Left lobe of liver (tissue), 2 donors: ENCODE data around the gene OR5AP2. TPM values are rescaled to one million over a fixed set of nuclear protein-coding genes. Genes with fewer than 3 reads are reported as not detected.
"Not testable (repeated sequence)": the region's sequence is repeated elsewhere in the genome, so short reads cannot be mapped to it uniquely, and the experiment has no call there.

ENCODE experiments used
- ATAC-seq: fragments of 200-7000 bp; cut with Tn5 transposase; one replicate; pipeline ENCODE4 v1.9.1; 2020; ENCODE audit warnings: mild to moderate bottlenecking, moderate library complexity
- DNase-seq: peaks from one replicate; pipeline ENCODE4 v3.0.0-alpha.2; 2020; ENCODE audit warnings: low spot score
- total RNA-seq: library from RNA; stranded (reverse); gene quantifications from one replicate; pipeline ENCODE4 v1.2.1, GENCODE V29; 2021
- donor health status: DM: no; HTN: no; CAD: no; lungs with moderate emphysema.
- donor health status: DM: no; HTN: yes; CAD: no.

The OR5AP2 gene
- not detected for total RNA-seq

DNA sequence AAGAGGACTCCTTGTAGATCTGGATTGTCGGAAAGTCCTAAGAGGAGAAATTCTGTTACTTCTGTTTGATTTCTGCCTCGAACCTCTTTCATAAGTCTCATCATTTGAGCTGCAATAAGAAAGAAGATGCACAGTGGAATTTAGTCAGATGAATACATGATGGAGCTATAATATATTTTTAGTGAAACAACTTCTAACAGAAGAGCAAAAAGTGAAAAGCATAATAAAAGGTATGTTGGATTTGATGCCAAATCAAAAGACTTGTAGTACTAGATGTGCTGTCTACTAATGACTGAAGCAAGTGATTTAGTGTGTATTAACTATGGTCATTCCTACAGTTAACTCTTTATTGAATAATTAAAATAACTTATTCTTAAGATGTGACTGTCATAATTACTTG lies at the start of gene OR5AP2:
Gene OR5AP2 (minus strand): TSS at position 101 of the 400 bp plus-strand sequence. CDS start 0 bp downstream, at position 101.
- no peak for ATAC-seq
- DNase-seq: no peak

DNA sequence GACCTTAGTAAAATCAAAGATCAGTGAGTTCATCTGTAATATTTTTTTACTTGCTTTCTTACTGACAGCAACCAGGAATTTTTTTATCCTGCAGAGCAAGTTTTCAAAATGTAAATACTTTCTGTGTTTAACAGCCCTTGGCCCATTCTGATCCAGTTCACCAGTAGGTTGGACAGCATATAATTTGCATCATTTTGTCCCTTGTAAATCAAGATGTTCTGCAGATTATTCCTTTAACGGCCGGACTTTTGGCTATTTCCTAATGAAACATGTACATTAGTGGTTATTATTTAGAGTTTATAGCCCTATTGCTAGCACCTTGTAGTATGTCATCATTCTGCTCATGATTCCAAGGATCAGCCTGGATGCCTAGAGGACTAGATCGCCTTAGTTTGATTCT lies 48.9 kb upstream of the OR5AP2 start:
- not testable (repeated sequence) for DNase-seq

DNA sequence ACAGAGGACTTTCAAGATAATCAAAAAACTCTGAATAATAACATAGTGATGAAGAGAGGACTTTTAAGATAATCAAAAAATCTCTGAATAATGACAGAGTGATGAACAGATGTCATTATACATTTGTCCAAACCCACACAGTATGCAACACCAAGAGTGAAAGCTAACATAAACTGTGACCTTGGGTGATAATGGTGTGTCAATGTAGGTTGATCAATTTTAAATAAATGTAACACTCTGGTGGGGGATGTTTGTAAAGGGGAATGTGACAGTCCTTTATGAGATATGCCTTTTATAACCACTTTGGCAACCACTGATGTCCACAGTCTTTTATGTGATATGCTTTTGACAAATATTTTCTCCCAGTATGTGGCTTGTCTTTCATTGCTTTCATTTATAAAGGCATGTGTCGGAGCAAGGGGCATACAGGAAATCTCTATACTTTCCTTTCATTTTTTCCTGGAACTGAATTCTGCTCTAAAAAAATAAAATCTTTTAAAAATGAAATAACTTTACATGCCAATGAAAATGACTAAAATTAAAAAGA lies 46.4 kb upstream of the OR5AP2 start:
- DNase-seq: no peak
- no peak for ATAC-seq

More for the DNA sequence above, 48.9 kb upstream of the OR5AP2 start:
- not testable (repeated sequence) for ATAC-seq

DNA sequence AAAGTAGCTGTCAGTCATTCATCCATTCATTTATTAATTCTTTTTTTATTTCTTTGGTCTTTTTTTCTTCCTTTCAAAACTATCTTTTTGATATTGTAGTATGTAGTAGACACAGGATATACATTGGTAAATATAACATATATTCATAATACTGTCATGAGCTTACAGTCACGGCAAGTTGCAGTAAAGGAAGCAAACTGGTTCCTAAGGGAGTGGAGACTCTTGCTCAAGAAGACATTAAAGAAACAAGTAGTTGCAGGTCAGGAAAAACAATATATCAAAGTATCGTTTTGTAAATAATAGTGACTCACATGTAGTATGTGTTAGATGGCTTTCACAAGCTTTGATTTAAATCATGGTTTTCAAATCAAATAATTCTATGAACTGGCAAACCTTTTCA lies 28.7 kb upstream of the OR5AP2 start:
- no peak for DNase-seq
- no peak for ATAC-seq

DNA sequence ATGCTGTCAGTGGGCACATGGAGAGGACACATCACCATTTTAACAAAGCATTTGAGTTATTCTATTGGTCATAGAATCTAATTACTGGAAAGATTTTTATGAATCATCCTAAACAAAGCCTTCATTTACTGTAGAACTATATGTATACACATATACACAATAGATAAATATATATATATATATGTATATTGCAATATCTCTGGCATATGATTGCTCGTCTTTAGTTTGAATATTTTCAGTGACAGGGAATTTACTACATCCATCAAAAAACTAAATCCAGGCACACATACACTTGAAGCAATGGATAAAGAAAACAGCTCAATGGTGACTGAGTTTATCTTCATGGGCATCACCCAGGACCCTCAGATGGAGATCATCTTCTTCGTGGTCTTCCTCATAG lies 21.1 kb upstream of the OR5AP2 start, which contains the start of gene OR5AR1:
Gene OR5AR1 (plus strand): TSS at position 301 of the 400 bp plus-strand sequence. CDS start 0 bp downstream, at position 301.
- ATAC-seq: no peak
- no peak for DNase-seq

DNA sequence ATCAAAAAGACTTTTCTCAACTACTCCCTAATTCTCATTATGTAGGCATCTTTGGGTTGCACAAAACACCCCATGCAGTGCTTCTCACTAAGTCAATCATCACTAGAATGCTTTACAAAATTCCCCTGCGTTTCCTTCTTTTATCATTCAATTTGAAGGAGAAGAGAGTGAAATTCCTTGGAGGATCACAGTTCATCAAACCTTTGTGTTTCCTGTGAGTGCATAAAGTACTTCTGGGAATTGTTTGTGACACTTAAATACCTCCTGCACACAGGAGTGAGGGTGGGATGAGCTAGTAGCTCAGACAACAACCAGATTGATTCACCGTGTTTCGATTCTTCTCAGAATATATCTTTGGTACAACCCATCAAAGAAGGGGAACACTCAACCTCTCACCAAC lies 17.5 kb upstream of the OR5AP2 start:
- ATAC-seq: no peak
- no peak for DNase-seq

DNA sequence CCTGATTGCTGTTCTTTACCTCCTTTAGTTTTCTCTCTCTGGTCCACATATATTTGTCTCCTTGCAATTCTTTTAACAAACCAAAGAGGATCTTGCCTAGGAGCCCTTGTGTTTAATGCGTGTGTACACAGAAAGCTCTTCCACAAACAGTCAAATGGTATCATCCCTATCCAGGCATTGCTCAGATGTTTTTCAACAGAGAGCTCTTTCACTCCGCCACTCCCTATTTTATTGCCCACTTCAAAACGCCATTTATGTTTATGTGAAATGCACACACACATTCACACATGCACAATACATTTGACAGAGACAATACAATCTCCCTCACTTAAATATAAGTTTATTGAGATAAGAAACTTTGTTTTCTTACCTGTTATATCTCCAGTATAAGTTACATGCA lies 4.7 kb downstream of the OR5AP2 start:
- no peak for DNase-seq
- ATAC-seq: no peak

DNA sequence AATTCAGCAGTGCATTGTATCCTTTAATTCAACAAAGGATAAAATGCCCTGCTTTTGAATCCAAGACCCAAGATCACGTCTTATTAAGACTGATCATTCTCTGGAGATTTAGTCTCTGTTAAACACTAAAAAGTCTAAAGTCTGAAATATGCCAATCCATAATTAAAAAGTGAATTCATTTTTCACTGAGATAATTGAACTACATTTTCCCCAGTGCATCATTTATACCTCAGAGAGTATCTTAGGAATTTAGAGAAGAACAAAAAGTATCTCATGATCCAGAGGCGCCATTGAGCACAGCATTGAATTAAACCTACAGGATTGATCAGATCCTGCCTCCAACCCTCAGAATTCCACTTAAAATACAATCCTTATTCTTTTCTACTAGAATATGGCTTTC lies 5.4 kb downstream of the OR5AP2 start:
- DNase-seq (no peak), ATAC-seq (no peak)

DNA sequence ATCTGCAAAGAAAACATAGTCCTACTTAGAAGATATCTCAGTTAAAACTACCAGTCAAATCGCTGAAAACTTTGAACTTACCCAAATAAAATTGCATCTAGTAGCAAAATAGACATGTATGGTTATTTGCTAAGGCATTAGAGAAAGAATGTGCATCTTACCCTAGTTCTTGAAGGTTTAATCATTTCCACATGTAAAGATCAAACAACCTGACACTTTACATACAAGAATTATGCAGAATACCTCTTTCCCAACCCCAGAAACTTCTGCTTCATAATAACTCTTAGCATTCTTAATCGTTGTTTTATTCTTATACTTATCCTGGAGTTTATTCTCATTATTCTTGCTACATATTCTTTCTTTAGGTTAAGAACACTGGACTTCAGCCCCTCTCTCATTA lies 9.9 kb downstream of the OR5AP2 start:
- ATAC-seq (no peak), DNase-seq (no peak)

DNA sequence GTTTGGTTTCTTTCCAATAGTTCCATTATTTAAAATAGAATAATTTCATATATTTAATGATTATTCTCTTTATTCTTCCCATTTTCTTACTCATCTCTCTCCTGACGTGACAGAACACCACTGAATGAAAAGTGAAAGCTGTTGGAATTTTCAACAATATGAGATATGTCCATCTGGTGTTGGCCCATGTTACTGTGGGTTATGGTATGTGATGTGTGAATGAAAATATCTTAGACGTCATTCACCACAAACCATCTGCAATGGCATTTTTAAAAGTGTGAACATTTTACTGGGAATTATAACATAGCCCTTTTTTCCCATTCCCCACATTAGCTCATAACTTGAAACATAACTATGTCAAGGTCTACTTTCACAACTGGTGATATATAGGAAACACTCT lies 16.3 kb downstream of the OR5AP2 start:
- no peak for DNase-seq
- ATAC-seq: no peak

DNA sequence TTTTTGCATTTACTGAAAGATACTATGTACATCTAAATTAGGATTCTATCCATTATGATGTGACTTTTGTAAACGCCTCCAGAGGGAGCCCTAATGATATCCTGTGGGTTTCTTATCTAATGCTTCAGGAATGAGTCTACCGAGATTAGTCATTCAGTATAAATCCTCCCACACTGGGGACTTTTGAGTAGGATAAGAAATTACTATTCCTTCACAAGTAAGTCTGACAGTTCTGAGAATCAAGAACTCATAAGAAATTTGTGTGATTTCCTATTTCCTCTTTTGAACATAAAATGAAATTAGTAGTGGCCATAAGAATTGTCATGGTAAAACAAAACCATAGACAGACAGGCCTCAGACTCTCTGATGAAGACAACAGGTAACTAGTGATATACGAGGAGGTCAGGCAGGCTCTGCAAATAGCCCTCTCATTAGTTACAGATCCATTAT lies 17.6 kb downstream of the OR5AP2 start:
- DNase-seq (no peak), ATAC-seq (peak; percentile 79)

DNA sequence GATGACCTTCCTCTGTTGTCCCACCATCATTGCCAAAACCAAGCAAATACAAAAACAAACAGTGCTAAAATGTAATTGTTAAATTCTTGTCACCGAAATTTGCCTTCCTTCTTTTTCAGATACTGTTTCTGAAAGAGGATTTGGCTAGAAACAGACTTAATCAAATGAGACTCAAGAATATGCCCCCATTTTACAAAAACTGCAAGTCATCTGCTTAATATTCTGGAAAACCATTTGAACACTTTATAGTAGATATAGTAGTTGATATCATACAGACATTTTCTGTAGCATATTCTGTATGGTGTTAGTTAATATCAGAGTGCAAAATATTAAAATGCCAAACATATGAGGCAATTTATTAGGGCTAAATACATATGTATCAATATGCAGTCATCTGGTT lies 31.1 kb downstream of the OR5AP2 start:
- DNase-seq (no peak), ATAC-seq (no peak)

DNA sequence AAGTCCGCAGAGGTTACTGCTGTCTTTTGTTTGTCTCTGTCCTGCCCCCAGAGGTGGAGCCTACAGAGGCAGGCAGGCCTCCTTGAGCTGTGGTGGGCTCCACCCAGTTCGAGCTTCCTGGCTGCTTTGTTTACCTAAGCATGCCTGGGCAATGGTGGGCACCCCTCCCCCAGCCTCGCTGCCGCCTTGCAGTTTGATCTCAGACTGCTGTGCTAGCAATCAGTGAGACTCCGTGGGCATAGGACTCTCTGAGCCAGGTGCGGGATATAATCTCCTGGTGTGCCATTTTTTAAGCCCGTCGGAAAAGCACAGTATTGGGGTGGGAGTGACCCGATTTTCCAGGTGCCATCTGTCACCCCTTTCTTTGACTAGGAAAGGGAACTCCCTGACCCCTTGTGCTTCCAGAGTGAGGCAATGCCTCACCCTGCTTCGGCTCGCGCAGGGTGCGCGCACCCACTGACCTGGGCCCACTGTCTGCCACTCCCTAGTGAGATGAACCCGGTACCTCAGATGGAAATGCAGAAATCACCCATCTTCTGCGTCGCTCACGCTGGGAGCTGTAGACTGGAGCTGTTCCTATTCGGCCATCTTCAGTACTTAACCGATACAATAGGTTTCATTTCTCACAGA lies 50.0 kb downstream of the OR5AP2 start:
- not testable (repeated sequence) for DNase-seq, ATAC-seq

Other genes with a start within 250 kb of the OR5AP2 start
- not detected for gene OR5AL1, start 229.7 kb downstream of the OR5AP2 start, total RNA-seq
- gene OR5M3, start 169.1 kb downstream of the OR5AP2 start, total RNA-seq: not detected
- not detected for gene OR5M8, start 151.1 kb downstream of the OR5AP2 start, total RNA-seq
- gene OR5M11, start 99.2 kb downstream of the OR5AP2 start, total RNA-seq: not detected
- gene OR5M10, start 64.7 kb downstream of the OR5AP2 start, total RNA-seq: not detected
- not detected for gene OR5M1, start 27.6 kb downstream of the OR5AP2 start, total RNA-seq
- gene OR5AR1, start 21.2 kb upstream of the OR5AP2 start, total RNA-seq: not detected
- gene OR9G1, start 56.7 kb upstream of the OR5AP2 start, total RNA-seq: not detected
- not detected for gene OR9G4, start 106.3 kb upstream of the OR5AP2 start, total RNA-seq